Trophoblast cell (in vitro differentiated cells and primary cell): ENCODE results near the gene FUBP1.

Experiments
- DNase-seq, 2 donors: peaks; one replicate each; pipeline ENCODE4 v3.0.0-alpha.2; 2016
- H2AFZ ChIP-seq: 2 replicates; pipeline ENCODE4 v1.6.1; 2013; ENCODE audit warnings: low read length, moderate library complexity, mild to moderate bottlenecking; ENCODE audit not compliant: insufficient read depth, poor library complexity
- H2AK5ac ChIP-seq: 2 replicates; pipeline ENCODE4 v1.6.1; 2013; ENCODE audit warnings: mild to moderate bottlenecking, low read length
- H2BK120ac ChIP-seq: 2 replicates; pipeline ENCODE4 v1.6.1; 2013; ENCODE audit warnings: low read length, mild to moderate bottlenecking, moderate library complexity; ENCODE audit not compliant: insufficient read depth, poor library complexity
- H2BK12ac ChIP-seq: 2 replicates; pipeline ENCODE4 v1.6.1; 2013; ENCODE audit warnings: mild to moderate bottlenecking, low read length, moderate library complexity
- H2BK5ac ChIP-seq: 2 replicates; pipeline ENCODE4 v1.6.1; 2013; ENCODE audit warnings: low read length, low read depth, moderate library complexity, mild to moderate bottlenecking; ENCODE audit not compliant: poor library complexity
- H3K14ac ChIP-seq: 2 replicates; pipeline ENCODE4 v1.6.1; 2013; ENCODE audit warnings: mild to moderate bottlenecking, low read length
- H3K18ac ChIP-seq: 2 replicates; pipeline ENCODE4 v1.6.1; 2013; ENCODE audit warnings: mild to moderate bottlenecking, low read length
- H3K23ac ChIP-seq: 2 replicates; pipeline ENCODE4 v1.6.1; 2013; ENCODE audit warnings: low read length
- H3K27ac ChIP-seq: 2 replicates; pipeline ENCODE4 v1.5.1; 2013; ENCODE audit warnings: low read depth, mild to moderate bottlenecking, inconsistent platforms, low read length, moderate library complexity
- H3K27me3 ChIP-seq: 2 replicates; pipeline ENCODE4 v1.6.1; 2013; ENCODE audit warnings: inconsistent platforms, mild to moderate bottlenecking, low read length, moderate library complexity; ENCODE audit not compliant: insufficient read depth
- H3K36me3 ChIP-seq, 2 experiments: 1 replicate in 1 of 2; 2 replicates in 1 of 2; pipeline ENCODE4 v1.6.1; 2013; ENCODE audit warnings: low read length in 2 of 2, mild to moderate bottlenecking in 2 of 2, moderate library complexity in 1 of 2; ENCODE audit not compliant: insufficient read depth in 2 of 2, control insufficient read depth in 1 of 2
- H3K4ac ChIP-seq: 2 replicates; pipeline ENCODE4 v1.6.1; 2013; ENCODE audit warnings: low read depth, mild to moderate bottlenecking, low read length, moderate library complexity
- H3K4me1 ChIP-seq, 2 experiments: 1 replicate in 1 of 2; 2 replicates in 1 of 2; pipeline ENCODE4 v1.6.1; 2013; ENCODE audit warnings: low read length in 2 of 2, mild to moderate bottlenecking in 2 of 2, moderate library complexity in 1 of 2; ENCODE audit not compliant: insufficient read depth in 2 of 2, control insufficient read depth in 1 of 2
- H3K4me2 ChIP-seq: 2 replicates; pipeline ENCODE4 v1.6.1; 2013; ENCODE audit warnings: inconsistent platforms, mild to moderate bottlenecking, low read length, moderate library complexity
- H3K4me3 ChIP-seq: 2 replicates; pipeline ENCODE4 v1.5.1; 2013; ENCODE audit warnings: mild to moderate bottlenecking, low read depth, low read length, inconsistent platforms
- H3K79me1 ChIP-seq: one replicate; pipeline ENCODE4 v1.6.1; 2013; ENCODE audit warnings: low read length
- H3K79me2 ChIP-seq: 2 replicates; pipeline ENCODE4 v1.6.1; 2013; ENCODE audit warnings: low read length, mild to moderate bottlenecking; ENCODE audit not compliant: control insufficient read depth, insufficient read depth, poor library complexity
- H3K9ac ChIP-seq: 2 replicates; pipeline ENCODE4 v1.6.1; 2013; ENCODE audit warnings: mild to moderate bottlenecking, low read length
- H3K9me3 ChIP-seq: 2 replicates; pipeline ENCODE4 v1.6.1; 2013; ENCODE audit warnings: low read depth, mild to moderate bottlenecking, control low read depth, inconsistent platforms, low read length; ENCODE audit not compliant: insufficient read depth
- H4K12ac ChIP-seq: 2 replicates; pipeline ENCODE4 v1.6.1; 2013; ENCODE audit warnings: low read depth, mild to moderate bottlenecking, low read length, moderate library complexity
- H4K8ac ChIP-seq: 2 replicates; pipeline ENCODE4 v1.6.1; 2013; ENCODE audit warnings: low read depth, mild to moderate bottlenecking, low read length, moderate library complexity
- H4K91ac ChIP-seq: one replicate; pipeline ENCODE4 v1.6.1; 2013; ENCODE audit warnings: low read depth, mild to moderate bottlenecking, low read length, moderate library complexity
- WGBS: extraction: QIAGEN DNeasy Blood & Tissue Kit; methylation state at CpG from one replicate; pipeline ENCODE4 v1.1.7; 2013; ENCODE audit warnings: missing lambda C conversion rate; ENCODE audit not compliant: insufficient read length, insufficient coverage; ENCODE audit errors: extremely low coverage; 5-methylcytosine and 5-hydroxymethylcytosine counted together

The FUBP1 gene

GRCh38 chr1:77994117-77994705 lies 15.3 kb upstream of the FUBP1 start:
- H2AK5ac ChIP-seq: no peak overlapping the region
- no peak overlapping the region for H2BK120ac ChIP-seq
- no peak overlapping the region for H3K18ac ChIP-seq
- no peaks in the 10 kb centered on the region for H3K27me3 ChIP-seq
- H3K79me2 ChIP-seq: no peaks in the 10 kb centered on the region
- H4K91ac ChIP-seq: no peak overlapping the region
- H2AFZ ChIP-seq: no peak overlapping the region
- H3K9me3 ChIP-seq: no peaks in the 10 kb centered on the region
- no peaks in the 10 kb centered on the region for H3K4me1 ChIP-seq
- no peaks in the 10 kb centered on the region for H3K79me1 ChIP-seq
- WGBS: no CpG with 5 or more reads among the region's 3 CpGs
- no peak overlapping the region for H3K23ac ChIP-seq
- H2BK12ac ChIP-seq: no peak overlapping the region
- no peak overlapping the region for H2BK5ac ChIP-seq
- no peak overlapping the region for H3K27ac ChIP-seq
- no peak overlapping the region for H3K4ac ChIP-seq
- peaks cover 2 to 3% of the 10 kb centered on the region in 2 experiments for H3K36me3 ChIP-seq
- no peak overlapping the region for H4K8ac ChIP-seq
- no peak overlapping the region for H3K9ac ChIP-seq
- no peak overlapping the region for H4K12ac ChIP-seq
- H3K14ac ChIP-seq: no peak overlapping the region
- no peak overlapping the region for H3K4me2 ChIP-seq
- no peak for DNase-seq
- no peak overlapping the region for H3K4me3 ChIP-seq

- Histone ChIP-seq H3K36me3 (peaks cover 2 to 3% of the 10 kb centered on the region in 2 experiments), H3K4ac (no peak overlapping the region), H2BK5ac (no peak overlapping the region), H4K12ac (no peak overlapping the region), H2AK5ac (no peak overlapping the region), H4K8ac (no peak overlapping the region), H4K91ac (no peak overlapping the region), H3K4me3 (no peak overlapping the region), H3K27ac (no peak overlapping the region), H3K23ac (no peak overlapping the region), H2AFZ (no peak overlapping the region), H3K9ac (no peak overlapping the region), H3K4me1 (peaks cover 0 to 4% of the 10 kb centered on the region in 2 experiments), H2BK12ac (no peak overlapping the region), H3K79me1 (no peaks in the 10 kb centered on the region), H3K27me3 (no peaks in the 10 kb centered on the region), H3K14ac (no peak overlapping the region), H3K79me2 (no peaks in the 10 kb centered on the region), H3K9me3 (no peaks in the 10 kb centered on the region), H3K18ac (no peak overlapping the region), H2BK120ac (no peak overlapping the region), H3K4me2 (no peak overlapping the region)
- no peak for DNase-seq
Measured at GRCh38 chr1:77991638-77992037, 12.8 kb upstream of the FUBP1 start.

- H4K91ac ChIP-seq: no peak overlapping the region
- no peak overlapping the region for H2AFZ ChIP-seq
- no peak overlapping the region for H2BK120ac ChIP-seq
- H2BK5ac ChIP-seq: no peak overlapping the region
- no peak overlapping the region for H3K4me2 ChIP-seq
- H4K8ac ChIP-seq: no peak overlapping the region
- no peak overlapping the region for H4K12ac ChIP-seq
- no peak overlapping the region for H2AK5ac ChIP-seq
- no peak for DNase-seq
- H2BK12ac ChIP-seq: no peak overlapping the region
- no peak overlapping the region for H3K4ac ChIP-seq
- no peak overlapping the region for H3K14ac ChIP-seq
- H3K79me1 ChIP-seq: no peaks in the 10 kb centered on the region
- H3K36me3 ChIP-seq: peaks cover 2 to 3% of the 10 kb centered on the region in 2 experiments
- no peak overlapping the region for H3K9ac ChIP-seq
- H3K27me3 ChIP-seq: no peaks in the 10 kb centered on the region
- peaks cover 0 to 4% of the 10 kb centered on the region in 2 experiments for H3K4me1 ChIP-seq
- no peak overlapping the region for H3K4me3 ChIP-seq
- H3K9me3 ChIP-seq: no peaks in the 10 kb centered on the region
- no peak overlapping the region for H3K18ac ChIP-seq
- no peak overlapping the region for H3K23ac ChIP-seq
- H3K27ac ChIP-seq: no peak overlapping the region
- no peaks in the 10 kb centered on the region for H3K79me2 ChIP-seq
- WGBS: no CpG with 5 or more reads among the region's 3 CpGs
Measured at GRCh38 chr1:77990629-77991204, 11.8 kb upstream of the FUBP1 start.

DNA sequence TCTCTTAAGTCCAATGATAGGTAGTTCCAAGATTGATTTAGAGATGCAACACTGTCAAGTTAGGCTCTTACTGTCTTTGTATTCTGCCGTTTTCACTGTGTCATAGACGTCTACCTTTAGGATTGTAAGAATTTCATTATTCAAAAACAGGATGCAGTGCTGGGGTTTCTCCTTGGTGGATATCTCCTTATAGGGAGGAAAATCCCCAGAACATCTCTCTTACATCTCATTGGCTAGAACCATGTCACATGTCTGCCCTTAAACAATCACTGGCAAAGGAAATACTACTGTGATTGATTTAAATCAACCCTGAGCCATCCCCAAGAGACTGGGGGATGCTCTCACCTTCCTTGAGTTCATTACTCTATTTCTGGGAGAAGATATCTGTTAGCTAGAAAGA lies 10.9 kb upstream of the FUBP1 start:
- no peak overlapping the region for H2BK5ac ChIP-seq
- H3K4me1 ChIP-seq: peaks cover 0 to 4% of the 10 kb centered on the region in 2 experiments
- no peaks in the 10 kb centered on the region for H3K79me1 ChIP-seq
- H3K4ac ChIP-seq: no peak overlapping the region
- H3K79me2 ChIP-seq: no peaks in the 10 kb centered on the region
- no peak overlapping the region for H3K27ac ChIP-seq
- H3K36me3 ChIP-seq: peaks cover 1 to 2% of the 10 kb centered on the region in 2 experiments
- DNase-seq: no peak
- H3K9ac ChIP-seq: no peak overlapping the region
- no peak overlapping the region for H3K4me2 ChIP-seq
- H3K27me3 ChIP-seq: no peaks in the 10 kb centered on the region
- no peak overlapping the region for H2AK5ac ChIP-seq
- no peak overlapping the region for H2BK120ac ChIP-seq
- H3K9me3 ChIP-seq: no peaks in the 10 kb centered on the region
- no peak overlapping the region for H3K18ac ChIP-seq
- H3K23ac ChIP-seq: no peak overlapping the region
- no peak overlapping the region for H2AFZ ChIP-seq
- no CpG with 5 or more reads among the region's 2 CpGs for WGBS
- H4K12ac ChIP-seq: no peak overlapping the region
- no peak overlapping the region for H3K14ac ChIP-seq
- no peak overlapping the region for H4K8ac ChIP-seq
- no peak overlapping the region for H4K91ac ChIP-seq
- no peak overlapping the region for H3K4me3 ChIP-seq
- H2BK12ac ChIP-seq: no peak overlapping the region
